ENCODE measurements around the gene GARS1.
A peak's percentile ranks its signal among the peaks of the same experiment; 100 is the strongest.

DNA sequence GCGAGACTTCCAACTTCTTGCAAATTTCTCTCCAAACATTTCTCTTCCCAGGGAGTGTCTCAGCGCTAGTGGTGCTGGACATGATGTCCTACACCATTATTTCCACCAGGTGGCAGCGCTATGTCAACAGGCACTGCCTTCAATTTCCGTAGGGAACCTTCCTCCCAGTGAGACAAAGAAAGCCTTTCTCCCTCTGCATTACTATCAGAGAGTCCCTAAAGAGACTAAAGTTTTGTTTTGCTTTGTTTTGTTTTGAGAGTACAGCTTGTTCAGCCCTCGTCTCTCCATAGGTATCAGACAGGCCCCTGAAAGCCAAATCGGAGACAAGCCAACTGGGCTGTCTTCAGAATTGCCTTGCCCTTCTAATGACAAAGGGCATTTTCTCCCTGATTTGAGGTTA is 45.8 kb upstream of the GARS1 start:
- TF ChIP-seq, protein P1, sequence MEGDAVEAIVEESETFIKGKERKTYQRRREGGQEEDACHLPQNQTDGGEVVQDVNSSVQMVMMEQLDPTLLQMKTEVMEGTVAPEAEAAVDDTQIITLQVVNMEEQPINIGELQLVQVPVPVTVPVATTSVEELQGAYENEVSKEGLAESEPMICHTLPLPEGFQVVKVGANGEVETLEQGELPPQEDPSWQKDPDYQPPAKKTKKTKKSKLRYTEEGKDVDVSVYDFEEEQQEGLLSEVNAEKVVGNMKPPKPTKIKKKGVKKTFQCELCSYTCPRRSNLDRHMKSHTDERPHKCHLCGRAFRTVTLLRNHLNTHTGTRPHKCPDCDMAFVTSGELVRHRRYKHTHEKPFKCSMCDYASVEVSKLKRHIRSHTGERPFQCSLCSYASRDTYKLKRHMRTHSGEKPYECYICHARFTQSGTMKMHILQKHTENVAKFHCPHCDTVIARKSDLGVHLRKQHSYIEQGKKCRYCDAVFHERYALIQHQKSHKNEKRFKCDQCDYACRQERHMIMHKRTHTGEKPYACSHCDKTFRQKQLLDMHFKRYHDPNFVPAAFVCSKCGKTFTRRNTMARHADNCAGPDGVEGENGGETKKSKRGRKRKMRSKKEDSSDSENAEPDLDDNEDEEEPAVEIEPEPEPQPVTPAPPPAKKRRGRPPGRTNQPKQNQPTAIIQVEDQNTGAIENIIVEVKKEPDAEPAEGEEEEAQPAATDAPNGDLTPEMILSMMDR (IDR thresholded peaks at IDR 0.05) = peak; percentile 49 to 91 (median 88)
- TF ChIP-seq POLR2A (IDR thresholded peaks at IDR 0.05) = no peak
